ENCODE results near the gene TBX4.

The TBX4 gene

DNA sequence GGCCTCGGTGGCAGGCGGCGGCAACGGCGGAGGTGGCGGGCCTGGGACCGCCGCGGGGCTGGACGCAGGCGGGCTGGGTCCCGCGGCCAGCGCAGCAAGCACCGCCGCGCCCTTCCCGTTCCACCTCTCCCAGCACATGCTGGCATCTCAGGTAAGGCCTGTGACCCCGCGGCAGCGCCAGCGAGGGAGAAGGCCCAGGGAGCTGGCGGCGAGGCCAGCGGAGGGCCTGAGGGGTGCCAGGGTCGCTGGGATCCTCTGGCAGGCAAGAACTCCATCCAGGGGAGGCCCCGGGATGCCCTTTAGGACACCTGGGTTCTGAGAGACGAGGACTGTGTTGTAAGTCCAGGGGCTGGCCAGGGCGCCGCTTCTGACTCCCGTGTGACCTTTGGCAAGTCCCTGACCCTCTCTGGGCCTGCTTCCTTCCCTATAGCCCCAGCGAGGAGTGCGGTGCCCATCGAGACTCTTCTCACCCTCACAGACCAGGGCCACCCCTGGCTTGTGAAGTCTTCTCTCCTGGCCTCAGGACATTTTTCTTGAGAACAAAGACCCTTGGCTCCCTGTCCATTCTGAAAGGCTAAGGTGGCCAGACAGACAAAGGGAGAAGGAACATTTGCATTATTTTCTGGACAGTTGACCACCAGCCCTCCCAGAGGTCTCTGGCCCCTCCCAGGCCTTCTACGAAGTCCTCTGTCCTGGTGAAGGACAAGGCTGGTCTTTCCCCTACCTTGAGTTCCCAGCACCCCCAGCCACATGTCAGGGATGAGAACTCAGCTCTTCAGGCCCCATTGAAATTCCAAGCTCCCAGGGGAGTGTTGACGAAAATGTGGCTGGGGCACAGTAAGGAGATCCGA is 46.3 kb upstream of the TBX4 start:
- DNase-seq (ENCODE audit: extremely low spot score), result no peak
- no peak for TF ChIP-seq SUZ12 (IDR thresholded peaks at IDR 0.05)
- no peak for TF ChIP-seq HDGF (IDR thresholded peaks at IDR 0.05; ENCODE audit: borderline replicate concordance)
- TF ChIP-seq BHLHE40 (IDR thresholded peaks at IDR 0.05; ENCODE audit: borderline replicate concordance), result no peak
- no peak for TF ChIP-seq CTBP1 (IDR thresholded peaks at IDR 0.05; ENCODE audit: borderline replicate concordance)
- no peak for TF ChIP-seq ZNF384 (IDR thresholded peaks at IDR 0.05)
- TF ChIP-seq FOXM1 (IDR thresholded peaks at IDR 0.05; ENCODE audit: borderline replicate concordance), result no peak
- TF ChIP-seq ARNT (IDR thresholded peaks at IDR 0.05), result no peak
- no peak for TF ChIP-seq NFRKB (IDR thresholded peaks at IDR 0.05)
- TF ChIP-seq LEF1 (IDR thresholded peaks at IDR 0.05; ENCODE audit: borderline replicate concordance), result no peak
- no peak for TF ChIP-seq ELF4 (IDR thresholded peaks at IDR 0.05)
- no peak for TF ChIP-seq SP1 (IDR thresholded peaks at IDR 0.05)
- no peak for TF ChIP-seq FOXK2 (IDR thresholded peaks at IDR 0.05)
- TF ChIP-seq FOXA1 (IDR thresholded peaks at IDR 0.05), result no peak
- TF ChIP-seq, protein P1, sequence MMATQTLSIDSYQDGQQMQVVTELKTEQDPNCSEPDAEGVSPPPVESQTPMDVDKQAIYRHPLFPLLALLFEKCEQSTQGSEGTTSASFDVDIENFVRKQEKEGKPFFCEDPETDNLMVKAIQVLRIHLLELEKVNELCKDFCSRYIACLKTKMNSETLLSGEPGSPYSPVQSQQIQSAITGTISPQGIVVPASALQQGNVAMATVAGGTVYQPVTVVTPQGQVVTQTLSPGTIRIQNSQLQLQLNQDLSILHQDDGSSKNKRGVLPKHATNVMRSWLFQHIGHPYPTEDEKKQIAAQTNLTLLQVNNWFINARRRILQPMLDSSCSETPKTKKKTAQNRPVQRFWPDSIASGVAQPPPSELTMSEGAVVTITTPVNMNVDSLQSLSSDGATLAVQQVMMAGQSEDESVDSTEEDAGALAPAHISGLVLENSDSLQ (IDR thresholded peaks at IDR 0.05), result no peak
- ChIA-PET CTCF (no interaction called here), POLR2A (no interaction called here)

DNA sequence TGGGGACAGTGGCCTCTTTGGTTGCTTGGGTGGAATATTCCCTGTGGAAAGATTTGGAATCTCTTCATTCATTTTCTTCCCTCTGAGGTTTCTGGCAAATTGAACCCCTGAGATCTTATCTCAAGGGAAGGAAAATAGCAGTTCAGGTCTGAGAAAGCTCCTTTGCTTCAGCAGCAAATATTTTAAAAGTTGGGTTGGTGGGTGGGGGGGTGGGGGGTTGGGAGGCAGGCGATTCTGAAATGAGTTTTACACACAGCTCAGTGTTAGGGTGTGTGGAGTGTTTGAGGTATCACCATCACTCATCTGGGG is 45.7 kb upstream of the TBX4 start:
- ChIA-PET CTCF (no interaction called here), POLR2A (no interaction called here)
- DNase-seq (ENCODE audit: extremely low spot score), result no peak
- no peak for TF ChIP-seq CTBP1 (IDR thresholded peaks at IDR 0.05; ENCODE audit: borderline replicate concordance)

GRCh38 chr17:61406971-61407911 is 45.0 kb upstream of the TBX4 start:
- TF ChIP-seq LEF1 (IDR thresholded peaks at IDR 0.05; ENCODE audit: borderline replicate concordance), result no peak
- DNase-seq (ENCODE audit: extremely low spot score), result no peak
- POLR2A ChIA-PET, result no interaction called here
- CTCF ChIA-PET, result interaction anchor here (0.5 kb wide), 1 partner anchor 406 kb away, joined by 3 read pairs; no protein-coding TSS in a partner anchor

- ChIA-PET CTCF (interaction anchor here (0.5 to 1.0 kb wide), 2 partner anchors 172 to 407 kb away, joined by 3 read pairs; no protein-coding TSS in a partner anchor), POLR2A (interaction anchor here (1.8 kb wide), 1 partner anchor 9 kb away, joined by 9 read pairs; the partner anchor contains the start of gene TBX2)
- DNase-seq (ENCODE audit: extremely low spot score), result no peak
- TF ChIP-seq FOXA1 (IDR thresholded peaks at IDR 0.05) (no peak), SUZ12 (IDR thresholded peaks at IDR 0.05) (no peak), NFRKB (IDR thresholded peaks at IDR 0.05) (no peak), BHLHE40 (IDR thresholded peaks at IDR 0.05; ENCODE audit: borderline replicate concordance) (no peak), L3MBTL2 (conservative IDR thresholded peaks at IDR 0.05) (no peak), ELF4 (IDR thresholded peaks at IDR 0.05) (no peak), FOXK2 (IDR thresholded peaks at IDR 0.05) (no peak), SP1 (IDR thresholded peaks at IDR 0.05) (no peak), TARDBP (IDR thresholded peaks at IDR 0.05) (no peak), CTBP1 (IDR thresholded peaks at IDR 0.05; ENCODE audit: borderline replicate concordance) (no peak), ZNF384 (IDR thresholded peaks at IDR 0.05) (no peak), FOXM1 (IDR thresholded peaks at IDR 0.05; ENCODE audit: borderline replicate concordance) (no peak), ARNT (IDR thresholded peaks at IDR 0.05) (no peak), HDGF (IDR thresholded peaks at IDR 0.05; ENCODE audit: borderline replicate concordance) (no peak), LEF1 (IDR thresholded peaks at IDR 0.05; ENCODE audit: borderline replicate concordance) (no peak)
- TF ChIP-seq, protein P1 (IDR thresholded peaks at IDR 0.05), result no peak
These were observed 43.8 kb upstream of the TBX4 start for GRCh38 chr17:61408151-61409041.

DNA sequence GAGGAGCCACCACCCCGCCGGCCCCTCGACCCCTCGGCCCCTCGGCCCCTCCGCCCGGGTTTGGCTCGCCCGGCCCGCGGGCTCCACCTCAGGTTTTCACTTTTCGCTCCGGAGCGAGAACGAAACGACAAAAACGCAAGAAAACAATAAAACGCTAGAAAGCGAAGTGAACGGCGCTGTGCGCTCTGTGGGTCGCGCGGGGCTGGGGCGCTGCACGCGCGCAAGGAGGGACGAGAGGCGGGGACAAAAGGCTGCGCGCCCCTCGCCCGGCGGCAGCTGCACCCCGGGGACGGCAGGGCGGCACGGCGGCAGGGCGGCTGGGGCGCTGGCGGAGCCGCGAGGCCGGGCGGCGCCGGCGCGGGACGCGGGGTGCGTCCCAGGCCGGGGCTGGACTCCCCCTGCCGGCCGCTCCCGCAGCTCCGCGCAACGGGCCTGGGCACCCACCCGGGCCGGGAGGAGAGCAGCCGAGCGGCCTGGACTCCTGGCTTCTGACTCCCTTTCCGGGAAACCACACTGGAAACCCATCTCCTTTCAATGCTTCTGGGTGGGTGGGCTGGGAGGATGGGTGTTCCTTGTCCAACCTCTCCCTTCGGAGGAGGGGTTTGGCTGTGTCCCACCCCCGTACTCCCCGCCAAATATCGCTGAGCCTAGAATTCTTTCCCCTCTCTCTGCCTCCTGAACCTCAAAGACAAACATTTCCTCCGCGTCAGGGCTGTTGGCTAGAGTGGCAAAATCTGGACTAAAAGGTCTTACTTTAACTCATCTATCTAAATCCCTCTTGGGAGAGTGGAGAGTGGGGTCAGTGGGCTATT is 42.7 kb upstream of the TBX4 start:
- DNase-seq (ENCODE audit: extremely low spot score), result peak; percentile 47
- CTCF ChIA-PET, result interaction anchor here (0.5 to 1.0 kb wide), 2 partner anchors 171 to 200 kb away, joined by 3 to 4 read pairs; no protein-coding TSS in a partner anchor

More for the DNA sequence above, 42.7 kb upstream of the TBX4 start:
- POLR2A ChIA-PET, result interaction anchor here (1.8 kb wide), 1 partner anchor 10 kb away, joined by 9 read pairs; the partner anchor contains the start of gene TBX2
- TF ChIP-seq, protein P1 (IDR thresholded peaks at IDR 0.05), result no peak
- no peak for TF ChIP-seq TARDBP (IDR thresholded peaks at IDR 0.05)
- no peak for TF ChIP-seq SP1 (IDR thresholded peaks at IDR 0.05)
- TF ChIP-seq L3MBTL2 (conservative IDR thresholded peaks at IDR 0.05), result no peak
- TF ChIP-seq ARNT (IDR thresholded peaks at IDR 0.05), result no peak
- TF ChIP-seq ELF4 (IDR thresholded peaks at IDR 0.05), result no peak
- no peak for TF ChIP-seq FOXM1 (IDR thresholded peaks at IDR 0.05; ENCODE audit: borderline replicate concordance)
- no peak for TF ChIP-seq FOXK2 (IDR thresholded peaks at IDR 0.05)
- TF ChIP-seq FOXA1 (IDR thresholded peaks at IDR 0.05), result no peak
- no peak for TF ChIP-seq NFRKB (IDR thresholded peaks at IDR 0.05)
- no peak for TF ChIP-seq LEF1 (IDR thresholded peaks at IDR 0.05; ENCODE audit: borderline replicate concordance)
- no peak for TF ChIP-seq CTBP1 (IDR thresholded peaks at IDR 0.05; ENCODE audit: borderline replicate concordance)
- TF ChIP-seq ZNF384 (IDR thresholded peaks at IDR 0.05), result no peak
